Dendritic cell treated with granulocyte-macrophage colony-stimulating factor and Interleukin-4, amounts not matched to agents 40 ng/mL and 50 ng/mL, for 4 days (primary cell): Measurements from ENCODE around the gene IMPACT.

Experiments used
- H3K27ac Mint-ChIP-seq: one replicate; pipeline ENCODE4 v1.8.0; 2022; ENCODE audit warnings: mild to moderate bottlenecking, mixed read lengths
- H3K27me3 Mint-ChIP-seq: one replicate; pipeline ENCODE4 v1.8.0; 2022; ENCODE audit warnings: mild to moderate bottlenecking, mixed read lengths
- H3K36me3 Mint-ChIP-seq: one replicate; pipeline ENCODE4 v1.8.0; 2022; ENCODE audit warnings: low read depth, mixed read lengths
- H3K4me1 Mint-ChIP-seq: one replicate; pipeline ENCODE4 v1.8.0; 2022; ENCODE audit warnings: low read depth, mixed read lengths
- H3K4me3 Mint-ChIP-seq: one replicate; pipeline ENCODE4 v1.8.0; 2022; ENCODE audit warnings: mild to moderate bottlenecking, moderate library complexity, mixed read lengths
- H3K9me3 Mint-ChIP-seq: one replicate; pipeline ENCODE4 v1.8.0; 2022; ENCODE audit warnings: mixed read lengths
- intact Hi-C: fragments of 100-400 bp; cut with micrococcal nuclease; formaldehyde crosslinking; loops from one replicate; pipeline ENCODE4 v1.15.0; 2022

The IMPACT gene

DNA sequence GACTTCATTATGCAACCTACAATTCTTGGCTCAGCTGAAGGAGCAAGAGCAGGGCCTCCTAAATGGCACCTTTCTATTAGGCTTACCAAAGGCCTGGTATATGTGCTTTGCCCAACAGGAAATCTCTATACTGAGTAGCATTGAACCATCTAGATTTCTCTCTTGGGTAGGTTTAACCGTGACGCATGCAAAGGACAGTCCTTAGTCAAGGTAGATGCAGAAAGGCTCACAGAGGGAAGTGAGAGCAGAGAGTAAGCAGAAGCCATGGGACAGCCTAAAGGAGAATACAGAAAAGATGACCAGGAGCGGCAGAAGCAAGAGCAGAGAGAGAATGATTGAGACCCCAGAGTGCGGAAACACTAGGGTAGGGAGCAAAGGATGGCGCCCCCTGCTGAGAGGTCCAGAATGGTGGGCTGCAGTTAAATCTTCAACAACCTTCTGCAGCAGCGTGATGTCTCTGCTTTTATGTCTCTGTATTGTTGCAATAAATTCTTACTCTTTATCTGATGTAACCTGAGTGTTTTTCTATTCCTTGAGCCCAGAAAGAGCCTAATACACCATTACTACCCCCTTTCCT lies 24.2 kb upstream of the IMPACT start:
- Mint-ChIP-seq H3K9me3 (no peaks in the 10 kb centered on the region), H3K4me3 (no peak overlapping the region), H3K27me3 (peaks cover 7% of the 10 kb centered on the region), H3K27ac (no peak overlapping the region), H3K4me1 (peaks cover 17% of the 10 kb centered on the region), H3K36me3 (no peaks in the 10 kb centered on the region)
- intact Hi-C loops: no loop called here

DNA sequence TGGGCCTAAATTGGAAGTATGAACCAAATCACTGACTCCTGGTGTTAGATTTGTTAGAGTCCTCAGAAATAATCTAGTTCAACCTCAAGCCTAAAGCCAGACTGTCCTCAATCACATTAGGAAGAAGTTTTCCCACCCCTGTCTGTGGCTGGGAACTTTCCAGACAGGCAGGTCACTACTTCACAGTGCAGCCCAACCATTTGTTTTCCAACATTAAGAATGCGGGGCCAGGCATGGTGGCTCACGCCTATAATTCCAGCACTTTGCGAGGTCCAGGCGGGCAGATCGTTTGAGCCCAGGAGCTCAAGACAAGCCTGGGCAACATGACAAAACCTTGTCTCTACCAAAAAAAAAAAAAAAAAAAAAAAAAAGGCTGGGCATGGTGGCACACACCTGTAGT lies 23.4 kb upstream of the IMPACT start:
- no peaks in the 10 kb centered on the region for H3K9me3 Mint-ChIP-seq
- H3K4me1 Mint-ChIP-seq: peaks cover 15% of the 10 kb centered on the region
- no peaks in the 10 kb centered on the region for H3K36me3 Mint-ChIP-seq
- intact Hi-C loops: no loop called here
- H3K27me3 Mint-ChIP-seq: peaks cover 7% of the 10 kb centered on the region
- H3K4me3 Mint-ChIP-seq: no peak overlapping the region
- no peak overlapping the region for H3K27ac Mint-ChIP-seq

DNA sequence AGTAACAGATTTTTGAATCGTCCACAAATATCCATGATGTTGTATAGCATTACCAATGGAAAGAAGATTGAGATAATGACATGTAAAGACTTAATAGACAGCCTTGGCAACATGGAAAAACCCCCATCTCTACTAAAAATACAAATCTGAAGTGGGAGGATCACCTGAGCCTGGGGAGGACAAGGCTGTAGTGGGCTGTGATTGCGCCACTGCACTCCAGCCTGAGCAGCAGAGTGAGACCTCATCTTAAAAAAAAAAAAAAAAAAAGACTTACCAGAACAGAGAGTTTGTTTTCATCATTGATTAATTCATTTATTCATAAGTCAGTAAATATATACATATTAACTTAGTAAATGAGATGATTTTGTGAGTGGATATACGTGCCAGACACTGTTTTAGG lies 21.9 kb upstream of the IMPACT start:
- H3K9me3 Mint-ChIP-seq: no peaks in the 10 kb centered on the region
- no peak overlapping the region for H3K27ac Mint-ChIP-seq
- no peak overlapping the region for H3K4me3 Mint-ChIP-seq
- peaks cover 10% of the 10 kb centered on the region for H3K4me1 Mint-ChIP-seq
- H3K36me3 Mint-ChIP-seq: no peaks in the 10 kb centered on the region
- H3K27me3 Mint-ChIP-seq: peaks cover 10% of the 10 kb centered on the region
- intact Hi-C loops: no loop called here

DNA sequence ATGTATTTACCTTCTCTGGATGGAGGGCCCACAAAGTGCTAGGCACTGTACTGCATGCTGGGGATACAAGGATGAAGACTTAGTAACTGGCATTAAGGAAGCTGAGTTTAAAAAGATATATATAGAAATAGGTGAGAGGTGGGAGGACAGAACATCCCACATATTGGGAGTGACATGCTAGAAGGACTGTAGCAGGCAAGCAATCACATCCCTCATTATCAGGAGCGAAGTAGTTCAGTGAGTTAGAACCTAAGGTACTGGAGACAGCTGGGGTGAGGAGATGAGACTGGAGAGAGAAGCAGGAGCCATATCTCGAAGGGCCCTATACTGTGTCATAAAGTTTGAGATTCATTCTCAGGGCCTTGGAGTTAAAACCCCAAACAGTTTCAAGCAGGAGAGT lies 18.0 kb upstream of the IMPACT start:
- Mint-ChIP-seq H3K27ac (no peak overlapping the region), H3K36me3 (no peaks in the 10 kb centered on the region), H3K27me3 (peaks cover 10% of the 10 kb centered on the region), H3K4me3 (no peak overlapping the region), H3K9me3 (no peaks in the 10 kb centered on the region), H3K4me1 (no peaks in the 10 kb centered on the region)
- intact Hi-C loops: no loop called here

DNA sequence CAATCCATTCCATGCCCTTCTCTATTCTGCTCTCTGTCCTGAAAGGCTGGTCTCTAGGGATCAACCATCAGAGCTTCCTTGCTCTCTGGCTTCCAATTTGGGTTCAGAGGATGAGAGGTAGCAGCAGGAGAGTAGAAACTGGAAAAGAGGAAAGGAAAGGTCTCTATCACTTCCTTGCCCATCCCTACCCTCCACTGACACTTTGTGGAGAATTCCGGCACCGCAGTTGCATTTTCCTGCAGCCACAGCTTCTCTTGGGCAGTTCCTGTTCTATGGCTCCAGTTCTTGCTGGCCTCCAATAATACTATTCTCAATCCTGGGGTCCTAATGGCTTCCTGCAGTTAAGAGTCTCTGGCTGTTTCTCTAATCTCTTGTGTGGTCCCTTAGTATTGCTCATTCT lies 13.3 kb upstream of the IMPACT start:
- Mint-ChIP-seq H3K27me3 (peaks cover 13% of the 10 kb centered on the region), H3K4me1 (no peaks in the 10 kb centered on the region), H3K36me3 (no peaks in the 10 kb centered on the region), H3K9me3 (no peaks in the 10 kb centered on the region), H3K27ac (no peak overlapping the region), H3K4me3 (no peak overlapping the region)
- intact Hi-C loops: no loop called here

DNA sequence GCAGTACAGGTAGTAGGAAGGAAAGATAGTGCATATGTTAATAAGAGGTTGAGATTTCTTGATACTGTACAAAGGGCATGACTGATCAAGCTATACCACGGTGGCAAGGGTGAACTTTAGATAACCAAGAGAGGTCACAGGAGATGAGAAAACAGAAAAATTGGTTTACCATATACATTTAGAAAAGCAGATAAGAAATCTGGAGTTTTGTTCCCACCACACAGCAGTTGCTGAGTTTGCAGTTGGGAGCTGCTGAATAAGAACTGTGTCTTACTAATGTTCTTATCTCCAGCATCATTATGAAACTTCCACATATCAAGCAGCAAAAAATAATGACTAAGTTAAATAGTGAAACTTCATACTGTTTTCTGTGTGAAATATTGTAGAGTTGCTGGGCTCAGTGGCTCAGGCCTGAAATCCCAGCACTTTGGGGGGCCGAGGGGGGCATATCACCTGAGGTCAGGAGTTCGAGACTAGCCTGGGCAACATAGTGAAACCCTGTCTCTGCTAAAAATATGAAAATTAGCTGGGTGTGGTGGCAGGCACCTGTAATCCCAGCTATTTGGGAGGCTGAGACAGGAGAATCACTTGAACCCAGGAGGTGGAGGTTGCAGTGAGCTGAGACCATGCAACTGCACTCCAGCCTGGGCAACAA lies 12.0 kb upstream of the IMPACT start:
- intact Hi-C loops: no loop called here
- no peaks in the 10 kb centered on the region for H3K4me1 Mint-ChIP-seq
- H3K9me3 Mint-ChIP-seq: no peaks in the 10 kb centered on the region

DNA sequence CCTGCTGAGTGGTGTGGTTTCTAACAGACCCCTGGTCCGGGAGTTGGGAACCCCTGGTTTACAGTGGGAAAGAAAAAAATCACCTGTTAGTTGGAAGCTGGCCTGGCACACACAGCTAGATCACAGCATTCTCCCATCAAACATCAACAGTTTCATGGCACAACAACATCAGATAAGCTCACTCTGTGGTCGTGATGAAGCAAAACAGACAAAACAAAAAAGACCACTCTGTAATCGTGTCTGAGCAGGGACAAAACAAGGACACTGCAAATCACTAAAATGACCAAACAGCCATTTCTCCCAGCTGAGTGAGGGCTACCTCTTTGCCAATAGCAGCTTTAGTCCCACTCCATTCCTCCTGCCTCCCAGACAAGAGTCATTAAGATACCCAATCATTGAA lies 9.0 kb upstream of the IMPACT start:
- no peak overlapping the region for H3K4me3 Mint-ChIP-seq
- no peaks in the 10 kb centered on the region for H3K36me3 Mint-ChIP-seq
- H3K9me3 Mint-ChIP-seq: no peaks in the 10 kb centered on the region
- H3K4me1 Mint-ChIP-seq: no peaks in the 10 kb centered on the region
- H3K27me3 Mint-ChIP-seq: peaks cover 17% of the 10 kb centered on the region
- no peak overlapping the region for H3K27ac Mint-ChIP-seq
- intact Hi-C loops: no loop called here

More for the DNA sequence above, 12.0 kb upstream of the IMPACT start:
- no peak overlapping the region for H3K4me3 Mint-ChIP-seq
- peaks cover 13% of the 10 kb centered on the region for H3K27me3 Mint-ChIP-seq
- H3K27ac Mint-ChIP-seq: no peak overlapping the region
- H3K36me3 Mint-ChIP-seq: no peaks in the 10 kb centered on the region

DNA sequence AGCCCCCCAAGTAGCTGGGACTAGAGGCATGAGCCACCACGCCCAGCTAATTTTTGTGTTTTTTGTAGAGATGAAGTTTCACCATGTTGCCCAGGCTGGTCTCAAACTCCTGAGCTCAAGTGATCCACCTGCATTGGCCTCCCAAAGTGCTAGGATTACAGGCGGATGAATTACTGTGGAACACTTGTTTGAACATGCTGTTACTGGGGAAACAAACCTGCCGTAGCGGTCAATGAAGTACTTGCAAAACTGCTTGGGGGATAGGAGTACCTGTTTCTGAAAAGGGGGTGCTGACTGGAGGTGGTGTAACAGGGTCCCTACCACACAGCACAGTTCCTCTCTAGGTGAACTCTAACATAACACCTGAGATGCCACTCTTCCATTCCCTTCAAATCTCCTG lies 5.9 kb upstream of the IMPACT start:
- intact Hi-C loops: no loop called here
- H3K4me3 Mint-ChIP-seq: no peak overlapping the region
- H3K9me3 Mint-ChIP-seq: peaks cover under 1% of the 10 kb centered on the region
- H3K27ac Mint-ChIP-seq: no peak overlapping the region
- peaks cover under 1% of the 10 kb centered on the region for H3K4me1 Mint-ChIP-seq
- H3K36me3 Mint-ChIP-seq: no peaks in the 10 kb centered on the region
- H3K27me3 Mint-ChIP-seq: peaks cover 29% of the 10 kb centered on the region

DNA sequence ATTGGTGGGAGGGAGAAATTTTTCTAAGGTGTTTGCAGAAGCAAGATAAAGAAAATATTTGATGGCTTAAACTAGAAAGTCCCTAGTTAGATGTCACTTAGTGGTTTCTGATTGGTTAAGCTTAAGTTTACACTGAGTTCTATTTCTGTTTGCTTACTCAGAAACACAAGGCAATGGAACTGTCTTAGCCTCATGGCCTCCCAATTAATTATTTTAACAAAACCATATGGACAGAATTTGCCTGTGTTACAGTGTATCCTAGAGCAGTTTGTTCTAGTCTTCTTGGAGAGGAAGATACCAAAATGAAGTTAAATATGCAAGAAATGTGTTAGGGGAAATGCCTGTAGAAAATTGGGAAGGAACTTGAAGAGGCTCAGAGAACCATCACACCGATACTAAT lies 4.6 kb upstream of the IMPACT start:
- peaks cover 31% of the 10 kb centered on the region for H3K27me3 Mint-ChIP-seq
- H3K4me3 Mint-ChIP-seq: no peak overlapping the region
- peaks cover 12% of the 10 kb centered on the region for H3K36me3 Mint-ChIP-seq
- peaks cover 7% of the 10 kb centered on the region for H3K9me3 Mint-ChIP-seq
- intact Hi-C loops: no loop called here
- H3K4me1 Mint-ChIP-seq: peaks cover 9% of the 10 kb centered on the region
- H3K27ac Mint-ChIP-seq: no peak overlapping the region

DNA sequence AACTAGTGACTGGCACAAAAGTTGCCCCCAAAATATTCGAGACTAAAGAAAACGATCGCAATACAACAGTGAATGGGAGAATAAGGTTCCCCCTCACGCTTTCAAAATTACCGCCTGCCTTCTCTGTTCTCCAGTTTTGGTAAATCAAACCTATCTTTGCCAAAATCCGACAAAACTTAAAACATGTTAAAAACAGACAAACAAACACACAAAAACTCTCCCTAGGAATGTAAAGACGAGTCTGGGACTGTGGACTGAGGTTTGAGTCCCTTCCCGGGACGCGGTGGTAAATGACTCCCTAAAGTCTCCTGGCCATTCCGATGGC lies 435 bp upstream of the IMPACT start:
- H3K36me3 Mint-ChIP-seq: peaks cover 19% of the 10 kb centered on the region
- H3K27ac Mint-ChIP-seq: peak overlapping the region; percentile 95
- peaks cover 7% of the 10 kb centered on the region for H3K9me3 Mint-ChIP-seq
- peak overlapping the region; percentile 97 for H3K4me3 Mint-ChIP-seq
- peaks cover 30% of the 10 kb centered on the region for H3K4me1 Mint-ChIP-seq
- H3K27me3 Mint-ChIP-seq: peaks cover 18% of the 10 kb centered on the region
- intact Hi-C loops: loop anchor here (2.0 to 5.0 kb wide), 2 partner anchors 27 to 61 kb away; no protein-coding TSS in a partner anchor

DNA sequence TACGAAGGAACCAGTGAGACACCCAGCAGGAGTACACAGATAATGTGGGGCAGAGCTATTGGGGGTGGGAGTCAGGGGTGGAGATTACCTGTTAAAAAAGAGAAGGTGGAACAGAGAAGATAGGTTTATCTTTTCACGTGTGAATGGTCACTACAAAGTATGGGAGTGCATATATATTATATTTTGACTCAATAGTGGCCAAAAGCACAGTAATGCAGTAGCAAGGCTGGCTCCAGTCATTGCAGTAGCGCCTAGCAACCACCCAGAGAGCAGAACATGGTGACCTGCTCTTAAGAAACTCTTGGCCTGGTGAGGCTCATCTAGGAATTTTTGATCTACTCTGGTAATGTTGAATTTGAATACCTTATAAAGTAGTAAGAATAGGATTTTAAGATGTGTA lies 1.0 kb downstream of the IMPACT start:
- Mint-ChIP-seq H3K9me3 (peaks cover 7% of the 10 kb centered on the region), H3K4me1 (peaks cover 32% of the 10 kb centered on the region), H3K36me3 (peaks cover 27% of the 10 kb centered on the region), H3K27me3 (peaks cover 14% of the 10 kb centered on the region), H3K4me3 (peak overlapping the region; percentile 97), H3K27ac (peak overlapping the region; percentile 95)
- intact Hi-C loops: loop anchor here (2.0 to 5.0 kb wide), 2 partner anchors 29 to 60 kb away; no protein-coding TSS in a partner anchor

DNA sequence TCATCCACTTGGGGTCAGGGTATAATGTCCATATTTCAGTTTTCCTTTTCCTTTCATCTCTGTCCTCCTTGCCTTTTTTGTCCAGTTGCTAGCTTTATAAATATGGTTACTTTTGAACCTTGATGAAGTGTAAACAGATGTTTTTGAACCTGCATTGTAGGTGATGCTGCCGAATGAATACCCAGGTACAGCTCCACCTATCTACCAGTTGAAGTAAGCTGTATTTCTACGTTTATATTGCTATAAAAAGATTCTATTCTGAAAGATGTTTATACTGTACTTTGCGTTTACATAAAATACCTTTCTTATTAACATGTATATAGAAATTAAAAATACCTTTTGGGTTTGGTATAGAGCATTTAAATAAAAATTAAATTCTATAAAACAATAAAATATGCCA lies 2.2 kb downstream of the IMPACT start:
- intact Hi-C loops: loop anchor here (5.0 kb wide), 1 partner anchor 59 kb away; no protein-coding TSS in a partner anchor
- Mint-ChIP-seq H3K27me3 (peaks cover 11% of the 10 kb centered on the region), H3K36me3 (peaks cover 33% of the 10 kb centered on the region), H3K9me3 (peaks cover 7% of the 10 kb centered on the region), H3K4me1 (peaks cover 37% of the 10 kb centered on the region), H3K4me3 (no peak overlapping the region), H3K27ac (no peak overlapping the region)

DNA sequence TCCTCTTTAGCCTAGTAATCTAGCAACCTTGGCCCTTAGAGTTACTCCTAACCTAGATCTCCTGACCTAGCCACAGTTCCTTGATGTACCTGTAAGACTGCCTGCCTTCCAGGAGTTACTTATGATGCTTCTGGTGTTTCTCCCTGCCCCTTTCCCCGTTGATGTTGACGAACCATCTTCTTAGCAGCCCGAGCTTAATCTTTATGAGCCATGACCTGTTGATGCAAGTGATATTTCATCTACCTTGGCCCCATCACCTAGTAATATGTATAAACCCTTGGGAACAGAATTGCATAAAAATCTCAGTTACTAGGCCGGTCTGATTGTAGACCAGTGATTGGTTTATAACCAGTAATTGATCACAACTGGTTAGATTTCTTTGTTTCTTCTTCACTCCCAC lies 2.7 kb downstream of the IMPACT start:
- peaks cover 37% of the 10 kb centered on the region for H3K4me1 Mint-ChIP-seq
- peaks cover 36% of the 10 kb centered on the region for H3K36me3 Mint-ChIP-seq
- H3K9me3 Mint-ChIP-seq: peaks cover 7% of the 10 kb centered on the region
- H3K27ac Mint-ChIP-seq: no peak overlapping the region
- intact Hi-C loops: loop anchor here (5.0 kb wide), 1 partner anchor 58 kb away; no protein-coding TSS in a partner anchor
- H3K4me3 Mint-ChIP-seq: no peak overlapping the region
- H3K27me3 Mint-ChIP-seq: peaks cover 8% of the 10 kb centered on the region

DNA sequence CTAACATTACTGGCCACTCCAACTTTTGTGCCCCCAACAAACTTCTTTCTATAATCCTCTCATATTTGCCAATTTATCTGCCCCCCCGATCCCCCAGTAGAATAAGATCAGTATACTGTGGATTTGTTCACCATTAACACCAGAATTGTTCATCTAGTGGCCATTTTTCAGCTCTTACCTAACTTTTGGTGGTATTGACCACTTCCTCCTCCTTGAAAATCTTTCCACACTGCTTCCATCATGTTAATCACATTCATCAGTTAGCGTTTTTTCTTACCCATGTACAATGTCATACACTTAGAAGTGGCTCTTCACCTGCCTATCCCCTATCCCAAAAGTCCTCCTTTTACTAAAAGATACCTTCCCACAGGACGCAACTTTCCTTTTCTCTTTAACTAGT lies 6.1 kb downstream of the IMPACT start:
- peaks cover 45% of the 10 kb centered on the region for H3K36me3 Mint-ChIP-seq
- no peaks in the 10 kb centered on the region for H3K27me3 Mint-ChIP-seq
- intact Hi-C loops: no loop called here
- no peak overlapping the region for H3K27ac Mint-ChIP-seq
- no peak overlapping the region for H3K4me3 Mint-ChIP-seq
- H3K4me1 Mint-ChIP-seq: peaks cover 21% of the 10 kb centered on the region
- H3K9me3 Mint-ChIP-seq: no peaks in the 10 kb centered on the region

DNA sequence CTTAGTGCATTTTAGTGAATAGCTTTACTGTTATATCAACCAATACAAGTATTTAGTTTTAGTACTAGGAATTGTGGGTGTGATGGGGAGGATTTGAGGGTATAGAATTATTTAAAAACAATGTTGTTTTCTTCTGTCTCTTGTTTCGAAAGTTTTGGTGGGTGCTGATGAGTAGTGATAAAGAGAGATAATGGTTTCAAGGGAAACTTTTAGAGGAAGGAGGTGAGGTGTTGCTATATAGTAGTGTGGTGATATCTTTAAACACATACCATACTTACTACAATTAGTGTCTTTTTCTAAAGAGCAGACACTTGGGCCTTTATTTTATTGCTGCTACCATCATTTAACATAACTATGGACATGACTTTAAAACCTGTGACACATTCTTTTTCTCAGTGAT lies 10.5 kb downstream of the IMPACT start:
- peaks cover 74% of the 10 kb centered on the region for H3K36me3 Mint-ChIP-seq
- no peak overlapping the region for H3K4me3 Mint-ChIP-seq
- H3K4me1 Mint-ChIP-seq: peaks cover 13% of the 10 kb centered on the region
- H3K27me3 Mint-ChIP-seq: no peaks in the 10 kb centered on the region
- no peak overlapping the region for H3K27ac Mint-ChIP-seq
- intact Hi-C loops: no loop called here
- no peaks in the 10 kb centered on the region for H3K9me3 Mint-ChIP-seq
